NCI-H2196 (cell line): ENCODE measurements around the gene MSH2.
A peak's percentile ranks its signal among the peaks of the same experiment; 100 is the strongest.

Experiments used
- DNase-seq: peaks from one replicate; lab custom pipeline; 2025; ENCODE audit not compliant: unreplicated experiment; lab: John Stamatoyannopoulos, UW

The MSH2 gene

DNA sequence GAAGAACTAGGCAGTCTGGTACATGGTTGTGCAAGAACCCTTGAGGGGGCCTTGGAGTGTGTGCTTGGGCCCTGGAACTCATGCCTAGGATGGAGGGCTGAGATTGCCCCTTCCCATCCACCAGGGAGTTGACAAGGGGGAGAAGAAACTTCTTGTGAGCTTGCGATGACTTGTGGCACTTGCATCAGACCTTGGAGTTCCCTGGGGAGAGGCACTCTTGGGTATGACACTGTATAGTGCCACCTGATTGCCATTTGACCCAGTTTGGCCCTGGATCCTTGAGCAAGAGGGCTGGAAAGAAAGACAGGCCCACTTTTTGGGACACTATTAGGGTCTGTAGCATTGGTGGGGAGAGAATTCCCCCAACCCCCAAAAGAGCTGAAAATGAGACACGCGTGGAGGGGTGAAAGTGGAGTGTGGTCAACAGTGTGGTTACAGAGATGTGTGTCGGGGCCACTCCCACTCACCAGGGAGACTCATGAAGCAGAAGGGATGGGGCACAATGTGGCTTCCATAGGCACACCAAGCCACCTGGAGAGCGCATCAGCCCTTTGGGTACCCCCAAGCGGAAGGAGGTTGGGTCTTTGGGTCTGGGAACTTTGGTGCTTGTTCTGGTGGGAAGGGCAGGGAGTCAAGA is 101.3 kb downstream of the MSH2 start:
- DNase-seq: no peak

DNA sequence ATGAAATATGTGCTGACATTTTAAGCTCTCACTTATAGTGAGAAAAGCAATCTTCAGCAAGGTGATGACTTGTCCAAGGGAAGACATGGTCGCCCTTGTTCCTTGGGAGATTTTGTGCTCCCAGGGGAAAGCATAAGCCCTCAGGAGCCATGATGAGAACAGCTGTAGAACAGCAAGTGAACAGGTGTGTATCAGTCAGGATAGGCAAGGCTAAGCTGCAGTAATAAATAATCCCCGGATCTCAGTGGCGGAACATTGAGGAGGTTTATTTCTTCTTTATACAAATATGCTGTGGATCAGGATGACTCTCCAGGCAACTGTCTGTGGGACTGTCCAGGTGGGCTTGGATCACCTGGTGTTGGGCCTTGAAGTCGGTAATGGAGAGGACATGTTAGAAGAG is 103.1 kb downstream of the MSH2 start:
- DNase-seq: no peak

DNA sequence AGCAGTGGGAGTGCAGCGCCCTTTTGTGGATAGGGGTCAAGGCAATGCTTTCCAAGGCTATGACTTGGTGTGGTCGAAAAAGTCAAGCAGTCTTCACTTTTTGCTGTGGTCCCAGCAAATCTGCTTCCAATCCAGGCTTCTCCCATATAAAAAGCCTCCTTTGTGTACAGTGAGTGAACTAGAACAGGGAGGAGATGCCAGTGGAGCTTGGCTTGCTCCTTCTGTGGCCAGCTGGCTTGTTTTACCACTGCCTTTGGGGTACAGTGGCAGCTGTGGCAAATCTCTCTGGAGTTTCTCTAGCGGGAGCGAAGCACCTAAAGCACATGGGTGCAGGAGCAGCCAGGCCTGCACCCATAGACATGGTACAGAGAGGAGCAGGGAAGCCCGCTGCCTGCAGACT is 103.5 kb downstream of the MSH2 start:
- DNase-seq: no peak

DNA sequence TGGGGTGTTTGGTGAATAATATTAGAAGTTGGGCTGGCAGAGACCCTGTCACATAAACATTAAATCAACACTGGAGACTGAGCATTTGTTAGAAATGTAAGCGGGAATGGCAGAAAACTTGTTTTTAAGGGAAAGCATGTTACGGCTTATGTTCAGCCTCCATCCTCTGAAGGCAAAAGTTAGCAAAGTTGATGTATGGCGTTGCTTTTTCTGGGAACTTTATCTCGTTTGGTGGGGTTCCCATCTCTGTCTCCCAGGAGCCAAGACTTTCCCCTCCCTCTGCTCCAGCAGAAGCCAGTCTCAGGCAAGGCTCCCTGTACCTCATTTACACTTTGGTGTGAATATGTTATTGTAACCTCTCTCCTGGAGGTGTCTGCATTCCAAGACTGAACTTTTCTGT is 105.1 kb downstream of the MSH2 start:
- no peak for DNase-seq

DNA sequence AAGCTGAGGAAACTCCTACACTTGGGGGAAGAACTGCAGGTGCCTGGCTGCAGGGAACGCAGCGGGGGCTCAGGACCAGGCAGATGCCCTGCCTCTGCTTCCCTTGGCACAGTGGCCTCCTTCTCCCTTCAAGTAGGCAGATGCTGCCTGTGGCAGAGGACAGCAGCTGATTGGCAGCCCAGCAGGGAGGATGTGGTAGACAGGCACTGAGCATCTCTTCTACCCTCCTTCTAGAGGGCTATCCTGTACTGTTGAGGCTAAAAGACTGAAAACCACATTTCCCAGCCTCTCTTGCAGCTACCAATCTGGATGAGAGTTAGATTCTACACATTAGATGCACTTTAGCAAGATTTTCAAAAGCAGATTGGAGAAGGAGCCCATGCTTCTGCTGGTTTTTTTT is 105.7 kb downstream of the MSH2 start:
- DNase-seq: no peak

DNA sequence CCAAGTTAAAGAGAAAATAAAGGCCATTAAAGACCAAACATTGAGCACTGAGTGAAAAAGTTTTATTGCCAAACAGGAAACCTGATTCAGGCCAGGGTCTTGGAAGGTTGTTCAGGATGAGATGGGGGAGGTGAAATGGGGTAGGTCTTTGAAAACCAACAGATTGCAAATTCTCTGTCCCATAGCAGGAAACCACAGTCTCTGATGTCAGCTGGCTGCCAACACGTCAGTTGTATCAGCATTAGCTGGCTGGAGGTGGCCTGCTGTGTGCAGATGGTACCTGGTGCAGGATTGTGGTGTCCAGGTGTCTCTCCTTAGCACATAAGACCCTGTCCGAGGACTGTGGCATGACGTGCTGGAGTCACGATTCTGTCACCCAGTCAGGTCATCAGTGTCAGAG is 106.3 kb downstream of the MSH2 start:
- DNase-seq: no peak

DNA sequence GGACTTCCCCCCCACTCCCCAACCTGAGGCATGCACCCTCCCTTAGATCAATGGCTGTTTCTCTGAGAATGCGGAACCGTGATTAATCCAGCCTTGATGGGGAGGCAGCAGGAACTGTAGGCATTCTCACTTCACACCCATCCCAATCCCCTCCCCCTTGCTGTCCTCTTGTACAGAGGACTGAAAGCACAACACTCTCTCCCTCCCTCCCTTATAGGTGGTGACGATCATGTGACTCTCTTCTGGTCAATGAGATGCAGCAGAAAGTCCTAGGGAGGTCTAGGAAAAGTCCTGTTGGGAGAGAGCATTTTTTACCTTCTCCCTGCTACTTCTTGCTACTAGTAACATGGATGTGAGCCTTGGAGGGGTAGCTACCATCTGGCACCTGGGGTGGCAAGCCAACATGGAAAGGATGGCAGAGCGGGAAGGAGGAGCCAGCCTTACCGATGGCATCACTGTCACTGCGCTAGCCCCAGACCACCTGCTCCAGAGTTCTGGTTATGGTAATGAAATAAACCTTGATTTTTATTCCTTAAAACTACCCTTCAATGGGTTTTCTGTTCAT is 106.9 kb downstream of the MSH2 start:
- no peak for DNase-seq

DNA sequence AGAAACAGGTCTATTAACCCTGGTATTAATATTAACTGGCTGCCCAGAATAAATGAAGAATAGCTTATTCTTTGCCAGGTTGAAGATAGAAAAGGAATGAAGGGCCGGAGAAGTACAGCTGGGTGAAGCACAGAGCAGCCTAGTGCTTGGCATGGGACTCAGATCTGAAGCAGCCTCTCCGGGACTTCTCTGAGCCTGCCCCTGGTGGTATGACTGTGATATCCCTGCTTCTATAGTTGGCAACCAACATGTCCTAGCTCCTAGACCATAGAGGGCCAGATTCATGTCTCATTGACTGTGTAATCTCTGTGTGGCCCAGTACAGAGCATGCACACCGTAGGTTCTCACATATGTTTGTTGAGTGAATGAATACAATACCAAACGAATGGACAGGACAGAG is 107.8 kb downstream of the MSH2 start:
- DNase-seq: no peak

DNA sequence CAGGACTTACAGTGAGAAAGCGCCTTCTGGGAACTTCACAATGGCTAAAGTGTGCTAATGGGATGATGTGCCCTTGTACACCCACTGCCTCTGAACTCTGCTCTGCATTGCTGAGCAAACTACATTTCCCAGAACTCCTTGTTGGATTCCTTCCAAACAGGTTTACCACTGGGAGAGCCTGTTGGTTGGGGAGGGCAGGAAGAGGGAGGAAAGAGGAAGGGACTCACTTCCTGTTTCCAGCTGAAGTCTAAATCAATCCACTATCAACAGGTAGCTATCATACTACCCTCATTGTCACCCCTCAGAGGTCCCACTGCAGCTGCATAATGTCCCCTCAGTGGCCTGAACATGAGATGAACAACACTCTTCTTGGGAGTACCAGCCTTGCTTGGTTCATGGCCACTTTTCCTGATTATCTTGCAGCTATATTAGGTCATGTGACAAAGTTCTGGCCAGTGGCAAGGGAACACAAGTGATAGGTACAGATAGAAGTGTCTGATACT is 109.7 kb downstream of the MSH2 start:
- peak; percentile 30 for DNase-seq

DNA sequence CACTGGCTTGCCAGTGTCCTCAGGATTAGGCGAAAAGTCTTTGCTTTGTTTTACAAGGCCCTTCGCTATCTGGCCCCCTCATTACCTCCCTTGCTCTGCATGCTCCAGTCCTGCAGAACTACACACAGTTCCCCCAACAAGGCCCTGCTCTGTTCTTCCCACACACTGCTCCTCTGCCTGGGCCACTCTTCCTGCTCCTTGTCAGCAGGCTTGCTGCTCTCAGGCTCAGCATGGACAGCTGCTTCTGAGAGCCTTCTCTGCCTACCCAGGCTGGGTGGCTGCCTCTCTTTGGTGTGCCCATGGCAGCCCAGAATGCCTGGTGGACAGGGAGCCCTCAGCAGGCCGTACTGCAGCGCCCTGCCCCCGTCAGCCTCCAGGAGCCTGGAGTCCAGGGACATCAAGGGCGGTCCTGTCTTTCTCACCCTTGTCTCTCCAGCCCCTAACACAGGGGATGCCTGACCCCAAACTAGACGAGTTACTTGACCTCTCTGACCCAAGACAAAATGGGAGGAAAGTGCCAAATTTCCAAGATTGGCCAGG is 111.1 kb downstream of the MSH2 start:
- no peak for DNase-seq

DNA sequence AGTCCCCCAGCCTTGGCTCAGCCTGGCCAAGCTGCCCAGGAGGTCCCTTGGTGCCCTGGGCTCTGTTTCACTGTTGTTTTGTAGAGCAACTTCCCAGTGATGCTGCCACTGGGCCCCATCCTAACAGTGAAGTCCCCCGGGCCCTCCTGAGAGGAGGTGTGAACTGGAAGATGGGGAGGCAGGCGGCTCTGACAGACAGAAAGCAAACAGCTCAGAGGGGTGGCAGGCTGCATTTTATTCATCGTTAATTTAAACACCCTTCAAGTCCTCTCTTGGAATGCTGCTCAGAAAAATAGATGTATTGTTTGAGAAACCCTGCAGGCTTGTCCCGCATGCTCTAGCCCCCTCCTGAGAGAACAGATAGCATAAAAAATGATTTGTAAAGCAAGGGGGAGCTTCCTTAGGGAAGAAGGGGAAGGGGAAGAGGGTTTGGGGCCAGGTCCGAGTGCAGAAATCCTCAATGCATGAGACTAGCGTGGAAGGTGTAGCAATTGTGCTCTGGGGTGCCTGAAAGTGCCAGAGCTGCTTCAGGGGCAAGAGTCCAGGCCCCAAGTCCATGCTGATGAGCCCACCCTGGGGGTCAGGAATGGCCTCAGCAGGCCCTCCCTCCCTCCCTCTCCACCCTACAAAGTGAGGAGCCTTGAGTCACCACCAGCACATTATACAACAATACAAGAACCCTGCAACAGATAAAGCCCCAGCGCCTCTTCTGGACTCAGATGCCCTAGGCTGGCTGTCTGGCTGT is 113.6 kb downstream of the MSH2 start:
- no peak for DNase-seq

DNA sequence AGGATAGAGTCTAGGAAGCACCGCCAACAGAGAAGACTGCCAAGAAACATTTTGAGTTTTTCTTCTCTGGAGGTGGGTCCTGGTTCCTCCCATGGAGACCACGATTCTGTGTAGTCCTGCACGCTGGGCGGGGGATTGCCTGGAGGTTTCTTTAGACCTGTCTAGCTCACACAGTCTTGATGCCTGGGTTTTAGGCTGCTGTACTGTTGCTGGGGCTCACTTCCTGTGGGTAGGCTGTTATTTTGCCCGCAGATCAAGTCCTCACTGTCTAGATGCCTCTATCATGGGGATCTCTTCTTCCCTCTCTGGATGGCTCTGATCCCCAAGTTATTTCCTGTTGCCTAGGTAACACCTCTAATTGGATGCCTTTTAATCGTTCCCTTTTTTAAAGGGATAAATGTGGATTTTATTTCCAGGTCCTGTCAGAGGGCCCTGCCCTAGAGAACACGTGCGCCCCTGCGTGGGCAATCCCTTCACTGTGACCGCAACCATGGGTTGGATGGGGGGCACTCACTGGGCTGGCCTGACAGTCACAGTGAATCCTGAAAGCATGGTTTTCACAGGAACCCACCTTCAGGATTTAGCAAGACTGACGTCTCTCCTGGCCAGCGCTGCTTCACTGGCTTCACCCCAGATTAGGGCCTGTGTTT is 115.7 kb downstream of the MSH2 start:
- DNase-seq: no peak

DNA sequence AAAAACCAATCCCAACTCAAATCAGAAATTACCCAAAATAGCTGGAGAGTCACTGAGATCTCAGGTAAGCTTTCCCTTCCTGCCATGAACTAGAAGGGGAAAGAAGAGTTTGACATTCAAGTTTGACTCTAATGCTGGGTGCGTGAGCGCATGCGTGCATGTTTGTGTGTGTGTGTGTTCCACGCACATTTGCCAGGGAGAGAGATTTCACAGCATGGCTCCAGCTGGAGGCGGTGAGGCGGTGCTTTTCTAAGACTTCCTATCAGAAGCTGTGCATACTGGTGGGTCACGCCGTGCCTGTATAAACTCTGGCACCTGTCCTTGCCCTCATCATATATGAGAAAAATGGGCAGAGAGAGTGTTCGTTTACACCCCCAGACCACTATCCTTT is 116.2 kb downstream of the MSH2 start:
- DNase-seq: no peak

DNA sequence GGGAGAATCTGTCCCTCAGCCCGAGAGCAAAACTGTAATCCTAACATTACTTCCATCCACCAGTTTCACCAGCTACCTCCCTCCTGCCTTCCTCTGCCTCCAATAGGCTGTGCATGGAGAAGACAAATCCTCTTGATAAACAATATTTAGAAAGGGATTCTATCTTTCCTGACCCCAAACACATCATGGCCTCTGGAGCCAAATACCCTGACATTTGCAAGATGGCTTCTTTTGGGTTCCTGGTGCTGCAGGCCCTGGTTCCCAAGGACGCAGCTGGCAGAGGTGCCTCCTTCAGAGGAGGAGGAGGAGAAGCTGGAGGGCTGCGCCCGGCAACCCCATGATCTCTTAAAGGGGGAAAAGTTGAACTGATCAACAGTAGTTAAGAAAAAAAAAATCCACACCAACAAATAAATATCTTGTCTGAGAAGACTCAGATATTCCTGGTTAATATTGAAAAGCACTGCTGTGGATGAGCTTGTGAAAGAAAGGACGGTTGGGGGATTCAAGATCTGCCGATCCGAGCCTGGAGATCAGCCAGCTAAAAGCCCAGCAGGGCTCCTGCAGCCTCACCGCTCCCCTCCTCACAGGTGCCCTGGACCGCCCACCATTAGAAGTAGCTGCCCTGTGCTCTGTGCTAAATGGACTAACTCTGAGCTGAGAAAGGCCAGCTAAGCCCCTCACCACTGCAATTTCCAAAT is 116.8 kb downstream of the MSH2 start:
- DNase-seq: no peak

DNA sequence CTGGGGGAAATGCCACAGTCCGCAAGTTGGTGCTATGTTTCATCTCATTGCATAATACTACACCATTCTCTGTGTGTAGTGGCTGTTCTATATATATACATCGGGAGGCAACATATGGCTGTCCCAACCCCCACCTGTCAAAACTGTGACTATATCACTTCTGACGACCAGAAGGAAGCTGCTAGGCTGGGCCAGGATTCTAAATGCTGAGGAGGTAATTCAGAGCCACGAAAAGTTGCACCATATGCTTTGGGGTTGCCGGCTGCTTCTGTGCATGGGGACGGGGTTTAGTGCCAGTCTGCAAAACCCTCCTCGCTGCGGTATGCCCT is 117.3 kb downstream of the MSH2 start:
- no peak for DNase-seq

DNA sequence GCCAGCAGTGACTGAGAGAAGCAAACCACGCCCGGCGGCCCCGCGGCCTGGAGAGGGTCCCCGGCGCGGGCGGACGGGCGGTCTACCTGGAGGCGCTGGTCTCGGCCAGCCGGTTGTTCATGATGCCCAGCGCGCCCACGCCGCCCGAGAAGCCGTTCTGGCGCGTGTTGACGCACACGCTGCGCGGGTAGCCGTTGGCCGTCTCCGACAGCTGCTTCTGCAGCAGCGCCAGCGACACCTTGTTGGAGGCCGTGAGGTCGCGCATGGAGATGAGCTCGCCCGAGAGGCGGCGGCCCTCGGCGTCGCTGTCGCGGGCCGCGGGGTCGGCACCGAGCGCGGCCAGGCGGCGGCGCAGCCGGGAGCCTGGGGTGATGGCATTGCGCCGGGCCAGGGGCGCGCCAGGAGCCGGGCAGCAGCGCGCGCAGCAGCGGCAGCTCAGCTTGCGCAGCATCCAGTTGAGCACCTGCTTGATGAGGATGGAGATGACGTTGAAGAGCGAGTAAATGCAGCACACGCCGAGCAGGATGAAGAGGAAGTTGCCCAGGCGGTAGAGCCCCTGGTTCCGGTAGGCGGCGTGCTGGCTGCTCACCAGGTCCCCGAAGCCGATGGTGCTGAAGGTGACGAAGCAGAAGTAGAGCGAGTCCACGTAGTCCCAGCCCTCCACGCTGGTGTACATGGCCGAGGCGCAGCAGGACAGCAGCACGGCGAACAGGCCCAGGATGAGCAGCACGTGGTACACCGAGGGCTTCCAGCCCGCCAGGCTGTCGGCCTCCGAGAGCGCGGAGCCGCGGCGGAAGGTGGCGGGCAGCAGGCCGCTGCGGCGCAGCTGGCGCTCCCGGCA is 118.1 kb downstream of the MSH2 start:
- peak; percentile 87 for DNase-seq

DNA sequence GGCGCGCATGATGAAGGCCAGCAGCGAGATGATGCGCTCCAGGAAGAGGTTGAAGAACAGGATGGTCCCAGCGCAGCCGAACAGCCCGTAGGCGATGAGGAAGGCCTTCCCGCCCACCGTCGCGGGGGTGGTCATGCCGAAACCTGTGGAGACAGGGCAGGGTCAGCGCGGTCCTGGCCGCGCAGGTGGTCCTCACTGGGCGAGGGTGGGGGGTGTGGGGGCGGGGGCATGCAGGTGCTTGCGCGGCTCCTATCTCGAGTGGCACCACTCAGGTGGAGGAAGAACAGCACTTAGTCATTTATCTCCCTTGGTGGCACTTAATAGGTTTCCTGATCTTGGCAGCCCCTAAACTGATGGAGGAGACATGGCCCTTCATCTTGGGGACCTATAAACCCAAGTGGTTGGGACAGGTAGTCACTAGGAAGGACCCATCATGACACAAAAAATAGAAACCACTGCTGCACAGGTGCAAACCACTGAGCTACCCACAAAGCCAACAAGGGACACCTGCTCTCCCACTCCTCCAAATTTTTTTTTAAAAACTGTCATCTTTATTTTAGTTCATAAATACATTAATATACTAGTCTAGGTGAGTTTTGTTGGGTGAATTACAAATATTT is 118.8 kb downstream of the MSH2 start:
- DNase-seq: peak; percentile 20

DNA sequence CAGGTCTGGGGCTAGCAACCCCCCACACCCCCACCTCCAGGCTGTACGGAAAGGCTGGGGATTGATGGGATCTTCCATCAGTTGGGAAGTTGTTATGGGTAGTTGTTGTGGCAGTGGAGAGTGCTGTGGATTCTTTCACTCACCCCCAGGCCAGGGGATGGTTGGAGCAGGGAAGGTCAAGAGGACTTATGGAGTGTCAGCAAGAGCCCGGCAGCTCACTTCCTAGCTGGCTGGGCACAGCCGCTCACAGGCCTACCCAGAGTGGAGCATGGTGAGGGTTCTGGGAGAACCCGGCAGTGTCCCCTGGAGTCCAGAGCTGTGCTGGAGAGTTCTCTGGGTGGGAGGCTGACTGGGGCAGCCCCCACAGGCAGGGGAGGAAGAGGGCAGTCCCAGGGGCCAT is 122.2 kb downstream of the MSH2 start:
- no peak for DNase-seq

DNA sequence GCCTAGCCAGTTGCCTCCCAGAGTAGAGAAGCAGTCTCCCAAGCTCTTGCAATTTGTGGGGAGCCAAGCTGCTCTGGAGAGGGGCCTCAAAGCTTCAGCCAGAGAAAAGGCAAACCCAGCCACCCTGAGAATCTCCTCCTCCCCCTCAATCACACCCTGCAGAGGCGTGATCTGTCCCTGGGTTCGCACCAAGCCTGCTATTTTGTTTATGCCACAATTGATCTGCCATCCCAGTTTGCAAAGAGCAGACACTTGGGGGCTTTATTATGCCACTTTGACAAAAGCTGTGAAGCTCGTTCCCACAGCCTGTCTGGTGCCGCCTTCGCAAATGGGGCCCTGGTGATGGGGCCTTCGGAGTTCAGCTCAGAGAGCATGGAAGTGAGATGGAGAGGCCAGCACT is 125.5 kb downstream of the MSH2 start:
- DNase-seq: no peak

DNA sequence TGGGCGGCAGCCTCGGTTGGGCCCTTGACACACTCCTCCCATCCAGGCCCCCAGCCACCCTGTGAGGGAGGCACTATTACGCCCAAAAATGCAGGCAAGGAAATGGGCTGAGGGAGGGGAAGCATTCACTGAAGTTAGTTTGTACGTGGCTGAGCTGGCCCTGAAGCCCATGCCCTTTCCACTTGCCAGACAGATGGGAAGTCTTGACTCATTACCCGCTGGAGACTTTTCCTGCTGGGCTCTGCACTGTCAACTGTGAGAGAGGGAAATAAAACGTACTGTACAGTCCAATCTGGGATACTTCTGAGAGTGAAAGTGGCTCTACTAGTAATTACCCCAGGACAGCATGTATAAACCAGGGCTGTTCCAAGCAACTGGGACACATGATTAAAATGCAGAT is 125.9 kb downstream of the MSH2 start:
- DNase-seq: no peak
